AG09309 (cell line): Measurements from ENCODE around the gene ZNF184.

Experiments
- DNase-seq: peaks from one replicate; pipeline ENCODE4 v3.0.0-alpha.2; 2010; ENCODE audit warnings: low read depth
- H3K4me3 ChIP-seq: 2 replicates; pipeline ENCODE4 v1.5.1; 2011; ENCODE audit warnings: mild to moderate bottlenecking, low read depth, low read length, moderate library complexity; ENCODE audit not compliant: control insufficient read depth
- TF ChIP-seq, protein P1 (sequence below): IDR thresholded peaks from 2 replicates; pipeline ENCODE4 v1.5.1; 2011; ENCODE audit warnings: mild to moderate bottlenecking, low read depth, low read length, inconsistent platforms; ENCODE audit not compliant: insufficient read depth, control insufficient read depth; ENCODE audit errors: missing control alignments

Gene ZNF184

GRCh38 chr6:27451660-27452390 lies 21.1 kb downstream of the ZNF184 start:
- H3K4me3 ChIP-seq: no peak overlapping the region
- DNase-seq: no peak
- TF ChIP-seq, protein P1, sequence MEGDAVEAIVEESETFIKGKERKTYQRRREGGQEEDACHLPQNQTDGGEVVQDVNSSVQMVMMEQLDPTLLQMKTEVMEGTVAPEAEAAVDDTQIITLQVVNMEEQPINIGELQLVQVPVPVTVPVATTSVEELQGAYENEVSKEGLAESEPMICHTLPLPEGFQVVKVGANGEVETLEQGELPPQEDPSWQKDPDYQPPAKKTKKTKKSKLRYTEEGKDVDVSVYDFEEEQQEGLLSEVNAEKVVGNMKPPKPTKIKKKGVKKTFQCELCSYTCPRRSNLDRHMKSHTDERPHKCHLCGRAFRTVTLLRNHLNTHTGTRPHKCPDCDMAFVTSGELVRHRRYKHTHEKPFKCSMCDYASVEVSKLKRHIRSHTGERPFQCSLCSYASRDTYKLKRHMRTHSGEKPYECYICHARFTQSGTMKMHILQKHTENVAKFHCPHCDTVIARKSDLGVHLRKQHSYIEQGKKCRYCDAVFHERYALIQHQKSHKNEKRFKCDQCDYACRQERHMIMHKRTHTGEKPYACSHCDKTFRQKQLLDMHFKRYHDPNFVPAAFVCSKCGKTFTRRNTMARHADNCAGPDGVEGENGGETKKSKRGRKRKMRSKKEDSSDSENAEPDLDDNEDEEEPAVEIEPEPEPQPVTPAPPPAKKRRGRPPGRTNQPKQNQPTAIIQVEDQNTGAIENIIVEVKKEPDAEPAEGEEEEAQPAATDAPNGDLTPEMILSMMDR: no peak

GRCh38 chr6:27448456-27448855 lies 24.4 kb downstream of the ZNF184 start:
- TF ChIP-seq, protein P1: no peak
- no peak overlapping the region for H3K4me3 ChIP-seq
- DNase-seq: no peak

DNA sequence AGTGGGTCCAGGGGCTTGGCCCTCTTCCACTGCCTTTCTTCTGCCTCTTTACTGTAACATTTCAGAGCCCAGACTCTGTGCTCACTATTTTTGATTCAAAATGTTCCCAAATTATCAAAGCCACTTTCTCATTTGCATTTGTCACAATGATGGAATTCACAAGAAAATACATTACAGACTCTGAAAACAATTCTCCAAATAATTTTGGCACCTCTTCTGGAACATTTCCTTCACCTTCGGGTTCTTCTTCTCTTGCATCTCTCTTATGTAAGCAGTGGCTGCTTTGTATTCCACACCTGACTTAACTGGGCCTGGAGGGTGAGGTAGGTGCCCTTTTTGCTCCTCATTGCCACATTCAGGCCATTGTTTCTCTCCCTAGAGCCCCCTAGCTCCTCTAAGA lies 30.0 kb downstream of the ZNF184 start:
- no peak for DNase-seq
- TF ChIP-seq, protein P1: no peak
- H3K4me3 ChIP-seq: no peak overlapping the region

DNA sequence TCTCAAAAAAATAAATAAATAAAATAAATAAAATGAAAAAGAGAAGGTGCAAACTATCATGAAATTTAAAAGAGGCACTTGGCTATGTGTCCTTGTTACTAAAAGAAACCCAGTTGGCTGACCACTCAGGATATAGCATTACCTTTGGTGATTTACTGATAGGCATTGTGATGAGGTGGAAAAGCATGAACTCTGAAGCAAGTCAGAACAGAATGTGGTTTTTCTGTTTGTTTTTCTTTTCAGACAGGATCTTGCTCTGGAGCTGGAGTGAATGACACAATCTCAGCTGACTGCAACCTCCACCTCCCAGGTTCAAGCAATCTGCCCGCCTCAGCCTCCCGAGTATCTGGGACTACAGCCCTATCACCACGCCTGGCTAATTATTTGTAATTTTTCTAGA lies 31.9 kb downstream of the ZNF184 start:
- DNase-seq: no peak
- H3K4me3 ChIP-seq: no peak overlapping the region
- TF ChIP-seq, protein P1: no peak

DNA sequence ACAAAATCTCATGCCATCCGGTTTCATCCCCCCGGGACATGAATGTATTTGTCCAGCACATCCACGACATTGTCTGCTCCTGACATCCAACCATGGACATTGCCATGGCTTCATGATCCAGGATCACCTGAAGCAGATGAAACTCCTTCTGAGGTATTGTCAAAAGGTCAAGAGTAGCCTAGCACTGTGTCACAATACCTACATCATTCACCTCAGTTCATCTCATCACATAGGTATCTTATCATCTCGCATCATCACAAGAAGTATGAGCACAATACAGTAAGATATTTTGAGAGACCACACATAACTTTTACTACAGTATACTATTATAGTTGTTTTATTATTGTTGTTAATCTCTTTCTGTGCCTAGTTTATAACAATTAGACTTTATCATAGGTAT lies 33.5 kb downstream of the ZNF184 start:
- TF ChIP-seq, protein P1: no peak
- H3K4me3 ChIP-seq: no peak overlapping the region
- no peak for DNase-seq

DNA sequence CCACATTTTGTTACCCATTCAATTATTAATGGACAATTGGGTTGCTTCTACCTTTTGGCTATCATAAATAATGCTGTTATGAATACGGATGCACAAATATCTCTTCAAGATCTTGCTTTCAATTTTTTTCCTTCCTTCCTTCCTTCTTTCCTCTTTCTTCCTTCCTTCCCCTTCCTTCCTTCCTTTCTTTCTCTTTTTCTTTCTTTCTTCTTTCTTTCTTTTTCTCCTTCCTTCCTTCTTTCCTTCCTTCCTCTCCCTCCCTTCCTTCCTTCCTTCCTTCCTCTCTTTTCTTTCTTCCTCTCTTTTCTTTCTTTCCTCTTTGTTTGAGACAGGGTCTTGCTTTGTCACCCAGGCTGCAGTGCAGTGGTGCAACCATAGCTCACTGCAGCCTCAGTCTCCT lies 39.2 kb downstream of the ZNF184 start:
- H3K4me3 ChIP-seq: no peak overlapping the region
- no peak for DNase-seq
- TF ChIP-seq, protein P1: no peak
